OCI-LY1 (cell line): Measurements from ENCODE around the gene ABCE1.

Experiments used
- H2AFZ ChIP-seq: fragments of 200-600 bp; sonication (generic), shearing (Covaris generic); 2 replicates; pipeline ENCODE4 v1.6.0; 2014; ENCODE audit warnings: antibody characterized with exemption, mild to moderate bottlenecking, low read length
- H3F3A ChIP-seq: fragments of 200-600 bp; sonication (generic), shearing (Covaris generic); 2 replicates; pipeline ENCODE4 v1.6.0; 2014; ENCODE audit warnings: mild to moderate bottlenecking, antibody characterized with exemption, low read length, moderate library complexity; ENCODE audit not compliant: insufficient read depth
- H3K27ac ChIP-seq: fragments of 200-600 bp; sonication (generic); 2 replicates; pipeline ENCODE4 v1.5.1; 2014; ENCODE audit warnings: low read length, mixed run types, mild to moderate bottlenecking, low read depth; ENCODE audit not compliant: poor library complexity, severe bottlenecking
- H3K27me3 ChIP-seq: fragments of 200-600 bp; sonication (generic); 2 replicates; pipeline ENCODE4 v1.6.0; 2014; ENCODE audit warnings: antibody characterized with exemption, mild to moderate bottlenecking, low read length, moderate library complexity; ENCODE audit not compliant: insufficient read depth
- H3K36me3 ChIP-seq: fragments of 200-600 bp; sonication (generic); 2 replicates; pipeline ENCODE4 v1.6.1; 2014; ENCODE audit warnings: mild to moderate bottlenecking, antibody characterized with exemption, low read length, moderate library complexity, mixed read lengths; ENCODE audit not compliant: insufficient read depth
- H3K4me1 ChIP-seq: fragments of 200-600 bp; sonication (generic); 2 replicates; pipeline ENCODE4 v1.5.1; 2014; ENCODE audit warnings: mild to moderate bottlenecking, low read length, moderate library complexity; ENCODE audit not compliant: insufficient read depth, severe bottlenecking
- H3K4me2 ChIP-seq: fragments of 200-600 bp; sonication (generic), shearing (Covaris generic); 2 replicates; pipeline ENCODE4 v1.6.1; 2014; ENCODE audit warnings: low read length
- H3K4me3 ChIP-seq: fragments of 200-600 bp; sonication (generic); 2 replicates; pipeline ENCODE4 v1.5.1; 2014; ENCODE audit warnings: low read length, low read depth, mild to moderate bottlenecking, mixed read lengths; ENCODE audit not compliant: poor library complexity, severe bottlenecking
- H3K79me2 ChIP-seq: fragments of 200-600 bp; shearing (Covaris generic); 2 replicates; pipeline ENCODE4 v1.6.1; 2016; ENCODE audit warnings: mixed run types, low read length, mixed read lengths; ENCODE audit not compliant: insufficient read depth
- H3K9ac ChIP-seq: fragments of 200-600 bp; sonication (generic), shearing (Covaris generic); 2 replicates; pipeline ENCODE4 v1.6.1; 2014; ENCODE audit warnings: mild to moderate bottlenecking, low read length, mixed read lengths
- H3K9me2 ChIP-seq: fragments of 200-600 bp; sonication (generic), shearing (Covaris generic); 2 replicates; pipeline ENCODE4 v1.6.1; 2014; ENCODE audit warnings: low read depth, mild to moderate bottlenecking, low read length, mixed read lengths
- H3K9me3 ChIP-seq: fragments of 200-600 bp; shearing (Covaris generic); 2 replicates; pipeline ENCODE4 v1.6.1; 2014; ENCODE audit warnings: low read length, mixed read lengths
- H4K20me1 ChIP-seq: fragments of 200-600 bp; sonication (generic), shearing (Covaris generic); 2 replicates; pipeline ENCODE4 v1.6.0; 2016; ENCODE audit warnings: mild to moderate bottlenecking, low read length; ENCODE audit not compliant: insufficient read depth
- CTCF ChIP-seq: fragments of 200-600 bp; sonication (generic), shearing (Covaris generic); IDR thresholded peaks from 2 replicates; pipeline ENCODE4 v1.5.1; 2017; ENCODE audit warnings: mild to moderate bottlenecking, antibody characterized with exemption, low read length, moderate library complexity, mixed read lengths
- EZH2 ChIP-seq: fragments of 200-600 bp; sonication (generic), shearing (Covaris generic); IDR thresholded peaks from 2 replicates; pipeline ENCODE4 v1.8.0; 2017; ENCODE audit warnings: borderline replicate concordance, mixed run types, mild to moderate bottlenecking, antibody characterized with exemption, low read length, moderate library complexity, mixed read lengths

The ABCE1 gene

DNA sequence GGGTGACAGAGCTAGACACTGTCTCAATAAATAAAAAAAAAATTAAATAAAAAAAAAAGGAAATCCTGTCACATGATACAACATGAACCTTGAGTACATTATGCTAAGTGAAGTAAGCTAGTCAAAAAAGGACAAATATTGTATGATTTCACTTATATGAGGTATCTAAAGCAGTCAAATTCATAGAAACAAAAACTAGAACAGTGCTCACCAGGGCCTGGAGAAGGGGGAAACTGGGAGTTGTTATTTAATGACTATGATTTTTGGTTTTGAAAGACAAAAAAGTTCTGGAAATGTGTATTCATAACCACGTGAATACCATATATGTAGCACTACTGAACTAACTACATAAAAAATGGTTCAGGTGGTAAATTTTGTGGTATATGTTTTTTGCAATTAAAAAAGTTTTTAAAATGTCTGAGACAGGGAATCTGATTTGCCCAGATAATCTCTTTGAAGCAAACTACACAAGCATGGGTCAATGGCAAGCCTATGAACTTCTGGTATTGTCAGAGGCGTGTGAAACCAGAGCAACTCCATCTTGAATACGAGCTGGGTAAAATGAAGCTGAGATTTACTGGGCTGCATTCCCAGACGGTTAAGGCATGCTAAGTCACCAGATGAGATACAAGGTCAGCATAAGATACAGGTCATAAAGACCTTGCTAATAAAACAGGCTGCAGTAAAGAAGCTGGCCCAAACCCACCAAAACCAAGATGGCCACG is 42.4 kb upstream of the ABCE1 start:
- no peak overlapping the region for H3K4me3 ChIP-seq
- no peak for TF ChIP-seq CTCF
- TF ChIP-seq EZH2 = no peak
- no peak overlapping the region for H3K27ac ChIP-seq
- no peak overlapping the region for H3K9ac ChIP-seq
- no peaks in the 10 kb centered on the region for H3K9me2 ChIP-seq
- H3K4me2 ChIP-seq = no peak overlapping the region
- H3K36me3 ChIP-seq = peaks cover 4% of the 10 kb centered on the region; the same call in 1 of the 2 replicates
- H4K20me1 ChIP-seq = no peaks in the 10 kb centered on the region
- no peaks in the 10 kb centered on the region for H3K9me3 ChIP-seq
- H2AFZ ChIP-seq = no peak overlapping the region
- no peaks in the 10 kb centered on the region for H3K27me3 ChIP-seq
- no peaks in the 10 kb centered on the region for H3F3A ChIP-seq
- no peaks in the 10 kb centered on the region for H3K4me1 ChIP-seq
- no peaks in the 10 kb centered on the region; the same call in 1 of the 2 replicates for H3K79me2 ChIP-seq

DNA sequence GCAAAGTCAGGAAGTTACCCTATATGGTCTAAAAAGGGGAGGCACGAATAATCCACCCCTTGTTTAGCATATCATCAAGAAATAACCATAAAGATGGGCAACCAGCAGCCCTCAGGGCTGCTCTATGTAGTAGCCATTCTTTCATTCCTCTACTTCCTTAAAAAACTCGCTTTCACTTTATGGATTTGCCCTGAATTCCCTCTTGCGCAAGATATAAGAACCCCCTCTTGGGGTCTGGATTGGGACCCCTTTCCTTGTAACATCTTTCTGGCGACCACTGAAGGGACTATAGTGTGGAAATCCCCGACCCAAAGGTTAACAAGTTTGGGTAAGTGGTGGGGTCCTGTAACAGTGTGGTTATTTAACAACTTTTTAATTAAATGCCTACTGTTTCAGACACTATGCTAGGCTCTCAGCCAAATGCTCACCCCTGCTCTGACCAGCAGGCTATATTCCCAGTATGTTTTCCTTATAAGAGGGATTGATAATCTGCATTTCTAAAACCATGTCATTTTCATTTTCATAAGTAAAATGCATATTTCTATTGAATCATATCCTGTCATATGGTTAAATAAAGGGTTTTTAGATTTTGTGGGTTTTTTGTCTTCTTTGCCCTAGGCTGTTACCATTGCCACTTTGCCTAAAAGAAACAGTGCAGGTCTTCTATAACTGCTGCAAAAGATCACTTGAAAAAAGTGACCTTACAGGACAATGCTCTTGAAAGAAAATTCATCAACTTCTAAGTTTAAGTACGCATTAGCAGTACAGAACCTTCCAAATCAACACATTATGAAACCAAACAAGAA is 41.6 kb upstream of the ABCE1 start:
- no peak overlapping the region for H3K4me3 ChIP-seq
- H4K20me1 ChIP-seq = no peaks in the 10 kb centered on the region
- no peak for TF ChIP-seq EZH2
- H3K79me2 ChIP-seq = no peaks in the 10 kb centered on the region; the same call in 1 of the 2 replicates
- no peak overlapping the region for H2AFZ ChIP-seq
- H3K36me3 ChIP-seq = no peaks in the 10 kb centered on the region
- H3K4me1 ChIP-seq = no peaks in the 10 kb centered on the region
- H3K9me2 ChIP-seq = no peaks in the 10 kb centered on the region
- H3K27ac ChIP-seq = no peak overlapping the region
- H3K9ac ChIP-seq = no peak overlapping the region
- H3F3A ChIP-seq = no peaks in the 10 kb centered on the region
- H3K27me3 ChIP-seq = no peaks in the 10 kb centered on the region
- H3K4me2 ChIP-seq = no peak overlapping the region
- no peaks in the 10 kb centered on the region for H3K9me3 ChIP-seq

GRCh38 chr4:145058256-145058655 is 39.9 kb upstream of the ABCE1 start:
- Histone ChIP-seq H3K36me3 (peaks cover 5% of the 10 kb centered on the region; the same call in 1 of the 2 replicates), H3K9me2 (no peaks in the 10 kb centered on the region), H3K79me2 (no peaks in the 10 kb centered on the region; the same call in 1 of the 2 replicates), H3K4me1 (no peaks in the 10 kb centered on the region), H4K20me1 (no peaks in the 10 kb centered on the region), H3F3A (no peaks in the 10 kb centered on the region), H3K4me3 (no peak overlapping the region), H3K27me3 (no peaks in the 10 kb centered on the region), H3K4me2 (no peak overlapping the region), H3K9ac (no peak overlapping the region), H3K27ac (no peak overlapping the region), H3K9me3 (no peaks in the 10 kb centered on the region), H2AFZ (no peak overlapping the region)
- TF ChIP-seq CTCF (no peak), EZH2 (no peak)
